ENCODE data around the gene SGCD. TPM values are rescaled to one million over a fixed set of nuclear protein-coding genes. Genes with fewer than 3 reads are reported as not detected.

SGCD gene
- polyA plus RNA-seq, 1 of the 3 experiments (the other 2 are of a cell fraction), result 0.87 TPM

GRCh38 chr5:156715287-156715686 lies 388.3 kb downstream of the SGCD start:
- H4K20me1 ChIP-seq (ENCODE audit: insufficient read depth), result no peaks in the 10 kb centered on the region
- H2AFZ ChIP-seq (ENCODE audit: low read depth), result no peak overlapping the region
- no peak for DNase-seq
- no peaks in the 10 kb centered on the region for H3K79me2 ChIP-seq (ENCODE audit: insufficient read depth)
- no peaks in the 10 kb centered on the region for H3K4me1 ChIP-seq (ENCODE audit: control insufficient read depth in 1 of 2, insufficient read depth in 2 of 2, low read depth in 1 of 2, low read length in 1 of 2)
- H3K36me3 ChIP-seq (replicated peaks in 1 of 2; ENCODE audit: control insufficient read depth in 1 of 2, insufficient read depth in 2 of 2, low read length in 1 of 2), result no peaks in the 10 kb centered on the region
- H3K4me3 ChIP-seq (ENCODE audit: low read depth in 2 of 2, low read length in 1 of 2), result no peak overlapping the region
- no peaks in the 10 kb centered on the region for H3K9me2 ChIP-seq
- no peak overlapping the region for H3K4me2 ChIP-seq
- 75% methylated on average over 2 of the region's 2 CpGs for WGBS (ENCODE audit: low lambda C conversion rate)
- H3K9me3 ChIP-seq, result no peaks in the 10 kb centered on the region
- POLR2A ChIA-PET, result no interaction called here
- CTCF ChIA-PET, result no interaction called here
- TF ChIP-seq FOSL2 (IDR thresholded peaks at IDR 0.05; ENCODE audit: borderline replicate concordance, low read depth) (no peak), RAD21 (IDR thresholded peaks at IDR 0.05; ENCODE audit: low read length) (no peak), REST (IDR thresholded peaks at IDR 0.05; ENCODE audit: low read depth, low read length) (no peak)
- H3K27ac ChIP-seq (ENCODE audit: low read depth in 2 of 2, low read length in 1 of 2), result no peak overlapping the region
- no peak overlapping the region for H3K9ac ChIP-seq
- no peaks in the 10 kb centered on the region for H3K27me3 ChIP-seq (ENCODE audit: insufficient read depth)
- H3F3A ChIP-seq (replicated peaks; ENCODE audit: insufficient read depth), result no peaks in the 10 kb centered on the region

GRCh38 chr5:156716591-156717380 lies 389.8 kb downstream of the SGCD start:
- no peak overlapping the region for H3K4me3 ChIP-seq (ENCODE audit: low read depth in 2 of 2, low read length in 1 of 2)
- no peak overlapping the region for H3K27ac ChIP-seq (ENCODE audit: low read depth in 2 of 2, low read length in 1 of 2)
- no peak for TF ChIP-seq NFIC (IDR thresholded peaks at IDR 0.05; ENCODE audit: borderline replicate concordance)
- TF ChIP-seq USF1 (IDR thresholded peaks at IDR 0.05; ENCODE audit: borderline replicate concordance, low read depth), result no peak
- no peak for TF ChIP-seq GATA2 (CRISPR knock-in tag; IDR thresholded peaks at IDR 0.05)
- no peak for TF ChIP-seq EP300 (IDR thresholded peaks at IDR 0.05; ENCODE audit: borderline replicate concordance in 1 of 2, low read depth in 1 of 2, low read length in 1 of 2)
- TF ChIP-seq CHD2 (IDR thresholded peaks at IDR 0.05; ENCODE audit: low read length, partially characterized antibody), result no peak
- no peak for TF ChIP-seq USF2 (IDR thresholded peaks at IDR 0.05; ENCODE audit: borderline replicate concordance, low read depth, low read length)
- TF ChIP-seq TAF1 (IDR thresholded peaks at IDR 0.05; ENCODE audit: borderline replicate concordance, low read depth, low read length), result no peak
- no peak for TF ChIP-seq ZBTB33 (IDR thresholded peaks at IDR 0.05; ENCODE audit: borderline replicate concordance, low read depth)
- TF ChIP-seq MEF2A (IDR thresholded peaks at IDR 0.05; ENCODE audit: borderline replicate concordance, low read depth), result no peak
- H3K9ac ChIP-seq, result no peak overlapping the region
- no peaks in the 10 kb centered on the region for H3K27me3 ChIP-seq (ENCODE audit: insufficient read depth)
- H3K9me3 ChIP-seq, result no peaks in the 10 kb centered on the region
- no peak overlapping the region for H2AFZ ChIP-seq (ENCODE audit: low read depth)
- H3K79me2 ChIP-seq (ENCODE audit: insufficient read depth), result no peaks in the 10 kb centered on the region
- 37% methylated on average over 4 of the region's 4 CpGs for WGBS (ENCODE audit: low lambda C conversion rate)
- no peaks in the 10 kb centered on the region for H4K20me1 ChIP-seq (ENCODE audit: insufficient read depth)
- no peak overlapping the region for H3K4me2 ChIP-seq
- no peaks in the 10 kb centered on the region for H3K9me2 ChIP-seq
- no peaks in the 10 kb centered on the region for H3K36me3 ChIP-seq (replicated peaks in 1 of 2; ENCODE audit: control insufficient read depth in 1 of 2, insufficient read depth in 2 of 2, low read length in 1 of 2)
- POLR2A ChIA-PET, result no interaction called here
- H3F3A ChIP-seq (replicated peaks; ENCODE audit: insufficient read depth), result no peaks in the 10 kb centered on the region
- no peaks in the 10 kb centered on the region for H3K4me1 ChIP-seq (ENCODE audit: control insufficient read depth in 1 of 2, insufficient read depth in 2 of 2, low read depth in 1 of 2, low read length in 1 of 2)
- no peak for DNase-seq
- CTCF ChIA-PET, result interaction anchor here (1.1 kb wide), 1 partner anchor 773 kb away, joined by 3 read pairs; no protein-coding TSS in a partner anchor

Measured in SK-N-SH (cell line).